Prostate gland (tissue), 2 donors: Measurements from ENCODE around the gene NCOR1. TPM values are rescaled to one million over a fixed set of nuclear protein-coding genes. Genes with fewer than 3 reads are reported as not detected.

Source experiments
- DNase-seq: peaks from one replicate; pipeline ENCODE4 v3.0.0-alpha.2; 2019; ENCODE audit warnings: low spot score
- H3K27ac ChIP-seq, 2 donors: fragments of 200-600 bp; sonication (generic); 2 replicates each; pipeline ENCODE4 v1.5.1; 2017 to 2019
- H3K27me3 ChIP-seq: fragments of 200-600 bp; sonication (generic); replicated peaks from 2 replicates; pipeline ENCODE4 v1.5.1; 2019; ENCODE audit not compliant: insufficient read depth
- H3K36me3 ChIP-seq, 2 donors: fragments of 200-600 bp; sonication (generic); 1 replicate in 1 of 2; 2 replicates in 1 of 2; pipeline versions ENCODE4 v1.5.1 to v1.8.1; 2017 to 2019
- H3K4me1 ChIP-seq: fragments of 200-600 bp; sonication (generic); replicated peaks from 2 replicates; pipeline ENCODE4 v1.5.1; 2019
- H3K4me3 ChIP-seq, 2 donors: fragments of 200-600 bp; sonication (generic); 2 replicates each; pipeline ENCODE4 v1.5.1; 2017 to 2019
- H3K9me3 ChIP-seq: fragments of 200-600 bp; sonication (generic); 2 replicates; pipeline ENCODE4 v1.5.1; 2017
- POLR2A ChIP-seq: fragments of 450-650 bp; IDR thresholded peaks from one replicate; pipeline ENCODE4 v1.6.1; 2016; ENCODE audit warnings: antibody characterized with exemption, mild to moderate bottlenecking
- POLR2AphosphoS5 ChIP-seq: sonication (generic); formaldehyde crosslinking; IDR thresholded peaks from one replicate; pipeline ENCODE4 v1.6.1; 2017; ENCODE audit warnings: antibody characterized with exemption
- WGBS: methylation state at CpG from one replicate; pipeline ENCODE4 v1.1.5; 2018; 5-methylcytosine and 5-hydroxymethylcytosine counted together
- intact Hi-C: fragments of 100-400 bp; cut with DNase I; formaldehyde crosslinking; loops from one replicate; pipeline ENCODE4 v1.14.2; 2022
- small RNA-seq, 2 donors: library from RNA; depleted of rRNA; stranded (forward); fragments of <200 nt; gene quantifications; one replicate each; pipeline ENCODE3, GENCODE V24; 2016
- total RNA-seq, 2 donors: library from RNA; depleted of rRNA; stranded (reverse); fragments of >200 nt; gene quantifications; one replicate each; pipeline ENCODE4 v1.1.0, GENCODE V29; 2016
- TF ChIP-seq, protein P1 (sequence below), 4 experiments: fragments of 200-600 bp in 2 of 4; fragments of 450-650 bp in 2 of 4; sonication (generic) in 2 of 4; IDR thresholded peaks; 1 replicate in 3 of 4; 2 replicates in 1 of 4; pipeline ENCODE4 v1.5.1; 2016 to 2019; ENCODE audit warnings: antibody characterized with exemption in 4 of 4, mild to moderate bottlenecking in 2 of 4, moderate library complexity in 2 of 4

Gene NCOR1
- total RNA-seq, 2 donors from 2014 or later: 123 to 209 TPM

DNA sequence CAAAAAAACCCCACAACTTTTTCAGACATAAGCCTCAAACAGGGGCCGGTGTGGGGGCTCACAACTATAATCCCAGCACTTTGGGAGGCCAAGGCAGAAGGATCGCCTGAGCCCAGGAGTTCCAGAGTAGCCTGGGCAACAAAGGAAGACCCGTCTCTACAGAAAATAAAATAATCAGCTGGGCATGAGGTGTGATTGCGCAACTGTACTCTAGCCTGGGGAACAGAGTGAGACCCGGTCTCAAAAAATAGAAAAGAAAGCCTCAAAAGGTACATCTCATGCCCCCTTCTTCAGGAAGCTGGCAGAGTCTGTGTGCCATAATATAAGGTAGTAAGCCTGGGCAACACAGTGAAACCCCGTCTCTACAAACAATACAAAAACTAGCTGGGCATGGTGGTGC, 219.0 kb downstream of the NCOR1 start:
- Histone ChIP-seq H3K9me3 (no peaks in the 10 kb centered on the region), H3K27me3 (no peaks in the 10 kb centered on the region), H3K4me1 (peaks cover 7% of the 10 kb centered on the region), H3K27ac (no peak overlapping the region), H3K4me3 (no peak overlapping the region), H3K36me3 (no peaks in the 10 kb centered on the region)
- WGBS: 79% methylated on average over 6 of the region's 6 CpGs
- intact Hi-C loops: no loop called here
- TF ChIP-seq POLR2A (no peak), POLR2AphosphoS5 (no peak)
- TF ChIP-seq, protein P1, sequence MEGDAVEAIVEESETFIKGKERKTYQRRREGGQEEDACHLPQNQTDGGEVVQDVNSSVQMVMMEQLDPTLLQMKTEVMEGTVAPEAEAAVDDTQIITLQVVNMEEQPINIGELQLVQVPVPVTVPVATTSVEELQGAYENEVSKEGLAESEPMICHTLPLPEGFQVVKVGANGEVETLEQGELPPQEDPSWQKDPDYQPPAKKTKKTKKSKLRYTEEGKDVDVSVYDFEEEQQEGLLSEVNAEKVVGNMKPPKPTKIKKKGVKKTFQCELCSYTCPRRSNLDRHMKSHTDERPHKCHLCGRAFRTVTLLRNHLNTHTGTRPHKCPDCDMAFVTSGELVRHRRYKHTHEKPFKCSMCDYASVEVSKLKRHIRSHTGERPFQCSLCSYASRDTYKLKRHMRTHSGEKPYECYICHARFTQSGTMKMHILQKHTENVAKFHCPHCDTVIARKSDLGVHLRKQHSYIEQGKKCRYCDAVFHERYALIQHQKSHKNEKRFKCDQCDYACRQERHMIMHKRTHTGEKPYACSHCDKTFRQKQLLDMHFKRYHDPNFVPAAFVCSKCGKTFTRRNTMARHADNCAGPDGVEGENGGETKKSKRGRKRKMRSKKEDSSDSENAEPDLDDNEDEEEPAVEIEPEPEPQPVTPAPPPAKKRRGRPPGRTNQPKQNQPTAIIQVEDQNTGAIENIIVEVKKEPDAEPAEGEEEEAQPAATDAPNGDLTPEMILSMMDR (IDR thresholded peaks at IDR 0.05): no peak
- DNase-seq: no peak

DNA sequence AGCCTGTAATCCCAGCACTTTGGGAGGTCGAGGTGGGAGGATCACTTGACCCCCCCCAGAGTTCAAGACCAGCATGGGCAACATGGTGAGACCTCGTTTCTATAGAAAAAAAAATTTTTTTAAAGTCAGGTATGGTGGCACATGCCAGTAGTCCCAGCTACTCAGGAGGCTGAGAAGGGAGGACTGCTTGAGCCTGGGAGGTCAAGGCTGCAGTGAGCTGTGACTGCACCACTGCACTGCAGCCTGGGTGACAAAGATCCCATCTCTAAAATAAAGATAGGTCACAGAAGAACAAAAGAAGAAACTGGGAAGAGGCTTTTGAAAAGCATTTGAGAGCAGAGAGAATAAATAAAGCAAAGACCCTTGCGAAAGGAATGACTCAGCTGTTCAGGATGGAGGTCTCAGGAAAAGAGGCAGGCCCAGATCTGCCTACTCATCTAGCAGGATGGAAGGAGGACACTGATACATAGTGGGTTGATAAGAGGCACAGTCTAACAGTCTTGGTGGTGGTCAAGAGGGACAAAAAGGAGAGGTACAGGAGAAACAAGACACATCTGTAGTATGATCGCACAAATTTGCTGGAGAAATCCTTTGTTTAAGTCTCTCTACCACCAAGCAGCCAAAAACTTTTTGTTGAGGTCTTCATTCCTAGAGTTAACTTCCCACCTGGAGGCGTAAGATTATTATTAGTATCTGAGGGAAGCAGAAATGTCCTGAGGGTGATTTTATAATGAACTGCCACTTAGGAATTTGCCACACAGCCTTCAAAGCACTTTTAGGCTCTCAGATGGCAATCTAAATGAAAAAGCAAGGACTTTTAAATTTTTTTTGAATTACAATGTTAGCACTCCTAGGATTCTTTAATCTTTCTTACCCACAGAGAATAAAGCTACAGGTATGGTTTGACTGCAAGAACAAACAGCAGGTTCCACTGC, 233.4 kb downstream of the NCOR1 start:
- WGBS: 86% methylated on average over 5 of the region's 5 CpGs
- Histone ChIP-seq H3K27me3 (no peaks in the 10 kb centered on the region), H3K36me3 (peaks cover 0 to 5% of the 10 kb centered on the region in 2 donors), H3K27ac (no peak overlapping the region), H3K4me3 (no peak overlapping the region), H3K9me3 (no peaks in the 10 kb centered on the region), H3K4me1 (no peaks in the 10 kb centered on the region)
- TF ChIP-seq POLR2A (no peak), POLR2AphosphoS5 (no peak)
- TF ChIP-seq, protein P1 (IDR thresholded peaks at IDR 0.05): no peak
- intact Hi-C loops: no loop called here
- no peak for DNase-seq

DNA sequence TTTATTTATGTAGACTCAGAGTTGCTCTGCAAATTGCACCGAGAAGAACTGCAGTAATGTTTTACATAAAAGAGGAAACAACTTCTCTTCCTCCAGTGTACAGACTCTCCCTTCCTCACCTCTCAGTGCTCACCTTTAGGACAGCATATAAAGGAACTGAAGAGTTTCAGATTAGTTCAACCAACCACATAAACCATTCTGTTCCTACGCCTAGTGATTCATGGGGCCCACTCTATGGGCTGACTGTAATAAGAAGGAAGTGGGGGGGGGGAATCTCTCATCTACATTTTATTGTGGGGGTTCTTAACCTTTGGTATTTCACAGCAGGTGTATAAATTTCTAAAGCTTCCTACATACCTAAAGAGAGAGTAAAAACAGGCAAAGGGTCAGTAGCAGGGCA, 234.1 kb downstream of the NCOR1 start:
- intact Hi-C loops: no loop called here
- 45% methylated on average over 2 of the region's 2 CpGs for WGBS
- Histone ChIP-seq H3K4me1 (no peaks in the 10 kb centered on the region), H3K27me3 (no peaks in the 10 kb centered on the region), H3K9me3 (no peaks in the 10 kb centered on the region), H3K27ac (no peak overlapping the region), H3K36me3 (peaks cover 0 to 5% of the 10 kb centered on the region in 2 donors), H3K4me3 (no peak overlapping the region)
- DNase-seq: no peak
- TF ChIP-seq, protein P1 (IDR thresholded peaks at IDR 0.05): no peak
- no peak for TF ChIP-seq POLR2A
- no peak for TF ChIP-seq POLR2AphosphoS5

Small RNA genes within 50 kb of the gene (small RNA-seq; reads per million reads assigned to genes)
- gene RNU6-314P (0 reads per million in 2 donors), gene RNU6-862P (0 reads per million in 2 donors)

Other genes starting within 250 kb of the NCOR1 start
- gene ZSWIM7, start 215.8 kb downstream of the NCOR1 start, total RNA-seq: 10 to 100 TPM; 15.1 to 16.5 TPM
- gene TTC19, start 215.7 kb downstream of the NCOR1 start, total RNA-seq: 100 to 1,000 TPM in 1 of 2 donors, 10 to 100 TPM in 1; 87.9 to 100 TPM
- gene PIGL, start 1.7 kb upstream of the NCOR1 start, total RNA-seq: 10 to 100 TPM; 22.5 to 74.0 TPM
- 10 to 100 TPM; 29.8 to 71.5 TPM for gene CENPV, start 137.9 kb upstream of the NCOR1 start, total RNA-seq
- gene UBB, start 165.6 kb upstream of the NCOR1 start, total RNA-seq: 1,000 to 10,000 TPM; 1,174 to 1,571 TPM
- gene TRPV2, start 200.0 kb upstream of the NCOR1 start, total RNA-seq: 10 to 100 TPM in 1 of 2 donors, 1 to 10 TPM in 1; 7.1 to 11.0 TPM